Epithelial cell of proximal tubule (primary cell): Measurements from ENCODE around the gene MAP3K10. TPM values are rescaled to one million over a fixed set of nuclear protein-coding genes. Genes with fewer than 3 reads are reported as not detected.
A peak's percentile ranks its signal among the peaks of the same experiment; 100 is the strongest.

Experiments used
- DNase-seq: peaks from one replicate; pipeline ENCODE4 v3.0.0-alpha.2; 2011; ENCODE audit warnings: low read depth
- H3K4me3 ChIP-seq: 2 replicates; pipeline ENCODE4 v1.5.1; 2011; ENCODE audit warnings: low read depth, mild to moderate bottlenecking, low read length
- total RNA-seq: library from RNA; depleted of rRNA; stranded (reverse); fragments of >200 nt; gene quantifications from 2 replicates; pipeline ENCODE4 v1.2.3, GENCODE V29; 2015
- TF ChIP-seq, protein P1 (sequence below): conservative IDR thresholded peaks from 2 replicates; pipeline ENCODE4 v1.5.1; 2012; ENCODE audit warnings: low read depth, mild to moderate bottlenecking, low read length

The MAP3K10 gene
- total RNA-seq, 1 donor from 2014 or later: 9.9 TPM

DNA sequence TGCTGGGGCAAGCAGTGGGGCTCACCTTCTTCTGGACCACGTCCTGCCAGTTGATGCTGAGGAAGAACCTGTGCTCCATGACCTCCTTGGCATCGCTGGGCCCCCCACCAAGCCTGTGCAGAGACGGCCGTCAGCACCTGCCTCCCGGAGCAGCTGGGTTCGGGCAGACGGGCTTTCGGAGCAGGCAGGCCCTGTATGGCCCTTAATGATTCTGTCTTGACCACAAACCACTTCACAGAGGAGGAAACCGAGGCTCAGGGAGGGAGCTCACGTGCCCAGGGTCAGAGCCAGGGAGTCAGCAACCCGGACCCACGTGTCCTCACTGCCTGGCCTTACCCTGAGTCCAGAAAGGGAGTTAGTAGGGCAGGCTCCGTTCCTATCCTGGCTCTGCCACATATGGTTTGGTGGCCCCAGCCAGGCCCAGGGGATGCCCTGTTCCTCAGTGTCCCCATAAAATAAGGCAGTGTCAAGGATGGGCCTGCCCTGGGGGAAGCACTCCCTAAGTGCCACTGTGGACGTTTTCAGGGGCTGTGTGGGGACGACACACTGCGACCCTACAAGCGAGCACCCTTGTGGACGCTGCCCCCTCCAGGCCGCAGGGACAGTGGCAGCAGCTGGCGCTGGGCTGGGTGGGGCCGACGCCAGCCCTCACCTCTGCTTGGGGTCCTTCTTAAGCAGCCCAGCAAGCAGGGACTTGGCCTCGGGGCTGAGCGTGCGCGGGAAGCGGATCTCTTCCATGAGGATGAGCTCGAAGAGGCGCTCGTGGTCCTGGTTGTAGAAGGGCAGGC, 44.2 kb downstream of the MAP3K10 start:
- TF ChIP-seq, protein P1, sequence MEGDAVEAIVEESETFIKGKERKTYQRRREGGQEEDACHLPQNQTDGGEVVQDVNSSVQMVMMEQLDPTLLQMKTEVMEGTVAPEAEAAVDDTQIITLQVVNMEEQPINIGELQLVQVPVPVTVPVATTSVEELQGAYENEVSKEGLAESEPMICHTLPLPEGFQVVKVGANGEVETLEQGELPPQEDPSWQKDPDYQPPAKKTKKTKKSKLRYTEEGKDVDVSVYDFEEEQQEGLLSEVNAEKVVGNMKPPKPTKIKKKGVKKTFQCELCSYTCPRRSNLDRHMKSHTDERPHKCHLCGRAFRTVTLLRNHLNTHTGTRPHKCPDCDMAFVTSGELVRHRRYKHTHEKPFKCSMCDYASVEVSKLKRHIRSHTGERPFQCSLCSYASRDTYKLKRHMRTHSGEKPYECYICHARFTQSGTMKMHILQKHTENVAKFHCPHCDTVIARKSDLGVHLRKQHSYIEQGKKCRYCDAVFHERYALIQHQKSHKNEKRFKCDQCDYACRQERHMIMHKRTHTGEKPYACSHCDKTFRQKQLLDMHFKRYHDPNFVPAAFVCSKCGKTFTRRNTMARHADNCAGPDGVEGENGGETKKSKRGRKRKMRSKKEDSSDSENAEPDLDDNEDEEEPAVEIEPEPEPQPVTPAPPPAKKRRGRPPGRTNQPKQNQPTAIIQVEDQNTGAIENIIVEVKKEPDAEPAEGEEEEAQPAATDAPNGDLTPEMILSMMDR: peak; percentile 26
- no peak for DNase-seq
- H3K4me3 ChIP-seq: no peak overlapping the region

DNA sequence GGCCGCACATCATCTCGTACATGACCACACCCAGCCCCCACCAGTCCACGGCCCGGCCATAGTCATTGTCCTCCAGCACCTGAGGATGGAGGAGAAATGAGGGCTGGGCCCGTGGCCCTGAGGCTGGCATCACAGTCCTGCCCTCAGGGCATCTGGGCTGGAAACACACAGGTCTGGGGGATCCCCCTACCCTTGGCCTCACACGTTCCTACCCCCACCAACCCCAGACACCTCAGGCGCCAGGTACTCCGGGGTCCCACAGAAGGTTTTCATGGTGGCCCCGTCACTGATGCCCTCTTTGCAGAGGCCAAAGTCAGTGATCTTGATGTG, 44.8 kb downstream of the MAP3K10 start:
- no peak overlapping the region for H3K4me3 ChIP-seq
- no peak for DNase-seq
- TF ChIP-seq, protein P1: no peak

DNA sequence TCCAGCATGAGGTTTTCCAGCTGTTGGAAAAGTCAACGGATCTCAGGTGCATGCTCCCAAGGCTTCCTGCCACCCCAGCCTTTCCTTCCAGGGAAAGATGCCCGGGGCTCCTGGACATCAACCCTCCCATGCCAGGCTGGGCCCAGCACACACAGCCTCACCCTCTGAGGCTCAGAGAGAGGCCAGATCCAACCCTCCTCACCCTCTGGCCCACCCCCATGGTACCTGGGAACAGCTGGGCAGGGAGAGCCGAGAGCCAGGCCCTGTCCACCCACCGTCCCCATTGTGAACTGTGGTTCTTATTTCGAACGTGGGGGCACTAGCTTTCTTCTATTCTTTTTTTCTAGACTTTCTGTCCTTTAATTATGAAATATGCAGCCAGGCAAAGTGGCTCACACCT, 45.1 kb downstream of the MAP3K10 start:
- no peak overlapping the region for H3K4me3 ChIP-seq
- TF ChIP-seq, protein P1: no peak
- no peak for DNase-seq

DNA sequence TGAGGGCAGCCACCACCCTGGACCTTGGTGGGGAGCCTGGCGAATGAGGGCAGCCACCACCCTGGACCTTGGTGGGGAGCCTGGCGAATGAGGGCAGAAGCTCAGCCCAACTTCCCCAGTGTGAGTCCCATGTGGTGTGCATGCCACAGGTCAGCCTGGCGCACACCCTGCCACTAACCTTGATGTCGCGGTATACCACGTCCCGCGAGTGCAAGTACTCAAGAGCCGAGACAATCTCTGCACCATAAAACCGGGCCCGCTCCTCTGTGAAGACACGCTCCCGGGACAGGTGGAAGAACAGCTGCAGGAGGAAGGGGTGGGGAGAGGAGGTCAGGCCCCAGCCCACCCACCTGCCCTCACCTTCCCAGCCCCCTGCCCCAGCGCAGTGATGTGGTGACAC, 46.6 kb downstream of the MAP3K10 start:
- TF ChIP-seq, protein P1: no peak

DNA sequence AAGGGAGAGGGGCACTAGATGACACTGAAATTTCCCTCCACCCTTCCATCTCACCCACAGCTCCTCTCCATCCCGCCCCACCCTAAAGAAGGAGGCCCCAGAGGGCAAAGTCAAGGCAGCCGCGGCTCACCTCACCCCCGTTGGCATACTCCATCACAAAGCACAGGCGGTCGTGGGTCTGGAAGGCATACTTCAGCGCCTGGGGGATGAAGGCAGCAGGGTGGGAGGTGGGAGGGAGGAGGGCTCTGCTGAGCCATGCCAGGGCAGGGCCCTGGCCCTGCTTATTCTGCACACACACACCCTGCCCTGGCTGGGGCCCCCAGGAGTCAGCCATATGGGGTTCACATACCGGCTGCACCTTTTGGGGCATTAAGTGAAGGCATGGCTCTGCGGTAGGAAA, 47.5 kb downstream of the MAP3K10 start:
- DNase-seq: no peak
- TF ChIP-seq, protein P1: no peak
- no peak overlapping the region for H3K4me3 ChIP-seq

More for the DNA sequence above, 46.6 kb downstream of the MAP3K10 start:
- DNase-seq: no peak
- H3K4me3 ChIP-seq: no peak overlapping the region

DNA sequence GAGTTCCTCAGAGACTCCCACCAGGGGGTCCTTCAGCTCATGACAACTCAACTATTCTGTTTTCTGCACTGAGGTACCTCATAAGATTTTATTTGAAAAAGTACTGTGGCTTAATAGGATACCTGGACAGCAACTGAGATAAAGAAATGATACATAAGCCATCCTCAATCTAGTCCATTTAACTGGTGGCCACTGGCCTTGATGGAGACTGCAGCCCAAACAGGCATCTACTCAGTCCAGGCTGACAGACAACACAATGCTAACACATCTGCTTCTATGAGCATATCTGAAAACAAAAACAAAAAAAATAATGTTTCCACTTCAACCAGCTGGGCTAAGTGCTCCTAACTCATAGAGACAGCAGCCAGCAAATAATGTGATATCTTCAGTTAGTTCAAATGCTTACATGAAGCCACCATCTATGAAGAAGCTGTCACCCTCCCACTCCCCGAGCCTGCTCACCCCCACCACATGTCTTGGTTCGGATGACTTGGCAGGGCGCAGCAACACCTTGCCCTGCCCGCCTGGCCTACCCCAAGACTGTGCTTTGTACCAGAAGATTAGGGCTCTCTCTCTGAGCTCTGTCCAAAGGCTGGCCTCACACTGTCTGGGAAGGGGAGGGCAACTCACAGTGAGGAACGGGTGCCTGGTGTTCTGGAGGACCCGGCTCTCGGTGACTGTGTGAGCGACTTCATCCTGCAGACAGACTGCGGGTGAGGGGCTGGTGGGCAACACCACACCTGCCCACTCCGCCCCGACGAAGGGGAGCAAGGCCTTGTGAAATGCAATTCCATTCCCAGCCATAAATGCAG, 48.4 kb downstream of the MAP3K10 start:
- DNase-seq: no peak
- TF ChIP-seq, protein P1: no peak
- H3K4me3 ChIP-seq: no peak overlapping the region
